Dendritic cell treated with granulocyte-macrophage colony-stimulating factor and Interleukin-4, amounts not matched to agents 40 ng/mL and 50 ng/mL, for 4 days (primary cell): ENCODE measurements around the gene MAST4.

Experiments used
- H3K27ac Mint-ChIP-seq: one replicate; pipeline ENCODE4 v1.8.0; 2022; ENCODE audit warnings: mild to moderate bottlenecking, mixed read lengths
- H3K27me3 Mint-ChIP-seq: one replicate; pipeline ENCODE4 v1.8.0; 2022; ENCODE audit warnings: mild to moderate bottlenecking, mixed read lengths
- H3K36me3 Mint-ChIP-seq: one replicate; pipeline ENCODE4 v1.8.0; 2022; ENCODE audit warnings: low read depth, mixed read lengths
- H3K4me1 Mint-ChIP-seq: one replicate; pipeline ENCODE4 v1.8.0; 2022; ENCODE audit warnings: low read depth, mixed read lengths
- H3K4me3 Mint-ChIP-seq: one replicate; pipeline ENCODE4 v1.8.0; 2022; ENCODE audit warnings: mild to moderate bottlenecking, moderate library complexity, mixed read lengths
- H3K9me3 Mint-ChIP-seq: one replicate; pipeline ENCODE4 v1.8.0; 2022; ENCODE audit warnings: mixed read lengths
- intact Hi-C: fragments of 100-400 bp; cut with micrococcal nuclease; formaldehyde crosslinking; loops from one replicate; pipeline ENCODE4 v1.15.0; 2022

MAST4 gene

GRCh38 chr5:67202828-67203227 lies 606.6 kb downstream of the MAST4 start:
- no peaks in the 10 kb centered on the region for H3K27me3 Mint-ChIP-seq
- no peak overlapping the region for H3K27ac Mint-ChIP-seq
- no peaks in the 10 kb centered on the region for H3K36me3 Mint-ChIP-seq
- intact Hi-C loops = loop anchor here (10.0 kb wide), 2 partner anchors 208 to 388 kb away; no protein-coding TSS in a partner anchor
- no peaks in the 10 kb centered on the region for H3K9me3 Mint-ChIP-seq
- H3K4me3 Mint-ChIP-seq = no peak overlapping the region
- peaks cover 80% of the 10 kb centered on the region for H3K4me1 Mint-ChIP-seq

GRCh38 chr5:67203701-67204074 lies 607.5 kb downstream of the MAST4 start:
- H3K27ac Mint-ChIP-seq = peak overlapping the region; percentile 76
- intact Hi-C loops = loop anchor here (10.0 kb wide), 2 partner anchors 209 to 389 kb away; no protein-coding TSS in a partner anchor
- no peak overlapping the region for H3K4me3 Mint-ChIP-seq
- no peaks in the 10 kb centered on the region for H3K9me3 Mint-ChIP-seq
- H3K4me1 Mint-ChIP-seq = peaks cover 78% of the 10 kb centered on the region
- H3K27me3 Mint-ChIP-seq = no peaks in the 10 kb centered on the region
- H3K36me3 Mint-ChIP-seq = no peaks in the 10 kb centered on the region

- Mint-ChIP-seq H3K4me3 (no peak overlapping the region), H3K27me3 (no peaks in the 10 kb centered on the region), H3K27ac (peak overlapping the region; percentile 76), H3K9me3 (no peaks in the 10 kb centered on the region), H3K4me1 (peaks cover 76% of the 10 kb centered on the region), H3K36me3 (no peaks in the 10 kb centered on the region)
- intact Hi-C loops = loop anchor here (10.0 kb wide), 2 partner anchors 210 to 390 kb away; no protein-coding TSS in a partner anchor
Observed at GRCh38 chr5:67204821-67205220, 608.6 kb downstream of the MAST4 start.

- Mint-ChIP-seq H3K36me3 (no peaks in the 10 kb centered on the region), H3K4me3 (no peak overlapping the region), H3K27ac (peak overlapping the region; percentile 80)
Observed at GRCh38 chr5:67205981-67206380, 609.8 kb downstream of the MAST4 start.

GRCh38 chr5:67206461-67206860 lies 610.3 kb downstream of the MAST4 start:
- intact Hi-C loops = loop anchor here (10.0 kb wide), 2 partner anchors 212 to 392 kb away; no protein-coding TSS in a partner anchor

More at GRCh38 chr5:67205981-67206380, 609.8 kb downstream of the MAST4 start:
- H3K9me3 Mint-ChIP-seq = no peaks in the 10 kb centered on the region
- H3K27me3 Mint-ChIP-seq = no peaks in the 10 kb centered on the region
- intact Hi-C loops = loop anchor here (10.0 kb wide), 2 partner anchors 211 to 391 kb away; no protein-coding TSS in a partner anchor
- H3K4me1 Mint-ChIP-seq = peaks cover 77% of the 10 kb centered on the region

GRCh38 chr5:67206929-67207328 lies 610.7 kb downstream of the MAST4 start:
- H3K4me3 Mint-ChIP-seq = no peak overlapping the region
- H3K9me3 Mint-ChIP-seq = no peaks in the 10 kb centered on the region
- peak overlapping the region; percentile 80 for H3K27ac Mint-ChIP-seq
- H3K27me3 Mint-ChIP-seq = no peaks in the 10 kb centered on the region
- no peaks in the 10 kb centered on the region for H3K36me3 Mint-ChIP-seq
- intact Hi-C loops = loop anchor here (10.0 kb wide), 2 partner anchors 212 to 392 kb away; no protein-coding TSS in a partner anchor
- peaks cover 71% of the 10 kb centered on the region for H3K4me1 Mint-ChIP-seq

More at GRCh38 chr5:67206461-67206860, 610.3 kb downstream of the MAST4 start:
- Mint-ChIP-seq H3K36me3 (no peaks in the 10 kb centered on the region), H3K4me3 (no peak overlapping the region), H3K9me3 (no peaks in the 10 kb centered on the region), H3K27me3 (no peaks in the 10 kb centered on the region), H3K27ac (peak overlapping the region; percentile 80), H3K4me1 (peaks cover 73% of the 10 kb centered on the region)

GRCh38 chr5:67208403-67208802 lies 612.2 kb downstream of the MAST4 start:
- H3K36me3 Mint-ChIP-seq = no peaks in the 10 kb centered on the region
- peaks cover 65% of the 10 kb centered on the region for H3K4me1 Mint-ChIP-seq
- no peak overlapping the region for H3K4me3 Mint-ChIP-seq
- H3K27me3 Mint-ChIP-seq = no peaks in the 10 kb centered on the region
- intact Hi-C loops = loop anchor here (10.0 kb wide), 2 partner anchors 214 to 394 kb away; no protein-coding TSS in a partner anchor
- H3K9me3 Mint-ChIP-seq = no peaks in the 10 kb centered on the region
- H3K27ac Mint-ChIP-seq = peak overlapping the region; percentile 80

GRCh38 chr5:67209141-67209771 lies 613.1 kb downstream of the MAST4 start:
- H3K27me3 Mint-ChIP-seq = no peaks in the 10 kb centered on the region
- no peak overlapping the region for H3K27ac Mint-ChIP-seq
- H3K4me1 Mint-ChIP-seq = peaks cover 61% of the 10 kb centered on the region
- intact Hi-C loops = loop anchor here (1.0 to 10.0 kb wide), 4 partner anchors 43 to 394 kb away; no protein-coding TSS in a partner anchor
- no peaks in the 10 kb centered on the region for H3K36me3 Mint-ChIP-seq
- no peak overlapping the region for H3K4me3 Mint-ChIP-seq
- H3K9me3 Mint-ChIP-seq = no peaks in the 10 kb centered on the region

GRCh38 chr5:67211926-67212325 lies 615.7 kb downstream of the MAST4 start:
- Mint-ChIP-seq H3K4me3 (no peak overlapping the region), H3K27ac (no peak overlapping the region), H3K4me1 (peaks cover 64% of the 10 kb centered on the region), H3K27me3 (no peaks in the 10 kb centered on the region), H3K9me3 (no peaks in the 10 kb centered on the region), H3K36me3 (no peaks in the 10 kb centered on the region)
- intact Hi-C loops = no loop called here

GRCh38 chr5:67214036-67214435 lies 617.8 kb downstream of the MAST4 start:
- Mint-ChIP-seq H3K4me3 (no peak overlapping the region), H3K27me3 (no peaks in the 10 kb centered on the region), H3K36me3 (no peaks in the 10 kb centered on the region), H3K4me1 (peaks cover 64% of the 10 kb centered on the region), H3K27ac (peak overlapping the region; percentile 95), H3K9me3 (no peaks in the 10 kb centered on the region)
- intact Hi-C loops = no loop called here

GRCh38 chr5:67214707-67215447 lies 618.7 kb downstream of the MAST4 start:
- H3K4me1 Mint-ChIP-seq = peaks cover 60% of the 10 kb centered on the region
- H3K4me3 Mint-ChIP-seq = no peak overlapping the region

GRCh38 chr5:67215519-67216471 lies 619.6 kb downstream of the MAST4 start:
- no peaks in the 10 kb centered on the region for H3K27me3 Mint-ChIP-seq
- peaks cover 59% of the 10 kb centered on the region for H3K4me1 Mint-ChIP-seq
- H3K9me3 Mint-ChIP-seq = no peaks in the 10 kb centered on the region
- peak overlapping the region; percentile 95 for H3K27ac Mint-ChIP-seq
- no peaks in the 10 kb centered on the region for H3K36me3 Mint-ChIP-seq
- intact Hi-C loops = no loop called here
- peak overlapping the region; percentile 63 for H3K4me3 Mint-ChIP-seq

More at GRCh38 chr5:67214707-67215447, 618.7 kb downstream of the MAST4 start:
- H3K27ac Mint-ChIP-seq = peak overlapping the region; percentile 95
- intact Hi-C loops = no loop called here
- H3K36me3 Mint-ChIP-seq = no peaks in the 10 kb centered on the region
- H3K27me3 Mint-ChIP-seq = no peaks in the 10 kb centered on the region
- no peaks in the 10 kb centered on the region for H3K9me3 Mint-ChIP-seq

- peaks cover 61% of the 10 kb centered on the region for H3K4me1 Mint-ChIP-seq
Observed at GRCh38 chr5:67216564-67216963, 620.4 kb downstream of the MAST4 start.

More at GRCh38 chr5:67216564-67216963, 620.4 kb downstream of the MAST4 start:
- intact Hi-C loops = no loop called here
- no peaks in the 10 kb centered on the region for H3K27me3 Mint-ChIP-seq
- no peak overlapping the region for H3K4me3 Mint-ChIP-seq
- H3K36me3 Mint-ChIP-seq = no peaks in the 10 kb centered on the region
- H3K9me3 Mint-ChIP-seq = no peaks in the 10 kb centered on the region
- peak overlapping the region; percentile 95 for H3K27ac Mint-ChIP-seq
